NCI-H510A (cell line): ENCODE results near the gene ADTRP.
"Not testable (repeated sequence)": the region's sequence is repeated elsewhere in the genome, so short reads cannot be mapped to it uniquely, and the experiment has no call there.

ENCODE experiments used
- DNase-seq: peaks from one replicate; lab custom pipeline; 2025; lab: John Stamatoyannopoulos, UW

The ADTRP gene

GRCh38 chr6:11692451-11693376 lies 85.9 kb downstream of the ADTRP start:
- DNase-seq = no peak

GRCh38 chr6:11689847-11690246 lies 88.8 kb downstream of the ADTRP start:
- no peak for DNase-seq

- DNase-seq = not testable (repeated sequence)
Observed at GRCh38 chr6:11689400-11689799, 89.2 kb downstream of the ADTRP start.

GRCh38 chr6:11688425-11688709 lies 90.2 kb downstream of the ADTRP start:
- no peak for DNase-seq

- no peak for DNase-seq
Observed at GRCh38 chr6:11685481-11686093, 93.0 kb downstream of the ADTRP start.

GRCh38 chr6:11684901-11685480 lies 93.6 kb downstream of the ADTRP start:
- DNase-seq = no peak

- no peak for DNase-seq
Observed at GRCh38 chr6:11683871-11684270, 94.7 kb downstream of the ADTRP start.

GRCh38 chr6:11682561-11682975 lies 96.0 kb downstream of the ADTRP start:
- DNase-seq = no peak

GRCh38 chr6:11681770-11682169 lies 96.8 kb downstream of the ADTRP start:
- no peak for DNase-seq

GRCh38 chr6:11681357-11681756 lies 97.2 kb downstream of the ADTRP start:
- no peak for DNase-seq

- DNase-seq = not testable (repeated sequence)
Observed at GRCh38 chr6:11680479-11680878, 98.1 kb downstream of the ADTRP start.

GRCh38 chr6:11679099-11679498 lies 99.5 kb downstream of the ADTRP start:
- no peak for DNase-seq

GRCh38 chr6:11675601-11676000 lies 103.0 kb downstream of the ADTRP start:
- DNase-seq = no peak

GRCh38 chr6:11672669-11673068 lies 105.9 kb downstream of the ADTRP start:
- no peak for DNase-seq

- no peak for DNase-seq
Observed at GRCh38 chr6:11672256-11672655, 106.3 kb downstream of the ADTRP start.

- DNase-seq = no peak
Observed at GRCh38 chr6:11669696-11670095, 108.9 kb downstream of the ADTRP start.

GRCh38 chr6:11668455-11668854 lies 110.1 kb downstream of the ADTRP start:
- DNase-seq = no peak

GRCh38 chr6:11667876-11668275 lies 110.7 kb downstream of the ADTRP start:
- DNase-seq = no peak

GRCh38 chr6:11665604-11666326 lies 112.8 kb downstream of the ADTRP start:
- DNase-seq = no peak
